AG04449 (cell line): ENCODE results near the gene PNPT1.
"Not testable (repeated sequence)": the region's sequence is repeated elsewhere in the genome, so short reads cannot be mapped to it uniquely, and the experiment has no call there.

Experiments
- CTCF ChIA-PET: fragments of 350-600 bp; formaldehyde crosslinking; extraction: SDS; loops from one replicate; lab custom pipeline; 2021; ENCODE audit warnings: antibody characterized with exemption; lab: Yijun Ruan, JAX
- POLR2A ChIA-PET: fragments of 400-600, 350-600 bp; formaldehyde crosslinking; extraction: SDS; loops from one replicate; lab custom pipeline; 2020; ENCODE audit warnings: antibody characterized with exemption, inconsistent platforms; lab: Yijun Ruan, JAX
- DNase-seq: peaks from one replicate; pipeline ENCODE4 v3.0.0-alpha.2; 2010; ENCODE audit warnings: low read depth, low spot score
- H3K4me3 ChIP-seq: 2 replicates; pipeline ENCODE4 v1.5.1; 2011; ENCODE audit warnings: low read depth, mild to moderate bottlenecking, control low read depth, low read length
- TF ChIP-seq, protein P1 (sequence below): IDR thresholded peaks from one replicate; pipeline ENCODE4 v1.5.1; 2011; ENCODE audit warnings: mild to moderate bottlenecking, moderate library complexity, low read length, control low read depth, inconsistent platforms; ENCODE audit not compliant: insufficient read depth; ENCODE audit errors: missing control alignments

Gene PNPT1

GRCh38 chr2:55712477-55713060 is 18.9 kb upstream of the PNPT1 start:
- no peak for DNase-seq
- ChIA-PET CTCF (interaction anchor here (1.0 to 1.5 kb wide), 3 partner anchors 55 to 402 kb away, joined by 3 to 6 read pairs (median 4); no protein-coding TSS in a partner anchor), POLR2A (no interaction called here)
- TF ChIP-seq, protein P1, sequence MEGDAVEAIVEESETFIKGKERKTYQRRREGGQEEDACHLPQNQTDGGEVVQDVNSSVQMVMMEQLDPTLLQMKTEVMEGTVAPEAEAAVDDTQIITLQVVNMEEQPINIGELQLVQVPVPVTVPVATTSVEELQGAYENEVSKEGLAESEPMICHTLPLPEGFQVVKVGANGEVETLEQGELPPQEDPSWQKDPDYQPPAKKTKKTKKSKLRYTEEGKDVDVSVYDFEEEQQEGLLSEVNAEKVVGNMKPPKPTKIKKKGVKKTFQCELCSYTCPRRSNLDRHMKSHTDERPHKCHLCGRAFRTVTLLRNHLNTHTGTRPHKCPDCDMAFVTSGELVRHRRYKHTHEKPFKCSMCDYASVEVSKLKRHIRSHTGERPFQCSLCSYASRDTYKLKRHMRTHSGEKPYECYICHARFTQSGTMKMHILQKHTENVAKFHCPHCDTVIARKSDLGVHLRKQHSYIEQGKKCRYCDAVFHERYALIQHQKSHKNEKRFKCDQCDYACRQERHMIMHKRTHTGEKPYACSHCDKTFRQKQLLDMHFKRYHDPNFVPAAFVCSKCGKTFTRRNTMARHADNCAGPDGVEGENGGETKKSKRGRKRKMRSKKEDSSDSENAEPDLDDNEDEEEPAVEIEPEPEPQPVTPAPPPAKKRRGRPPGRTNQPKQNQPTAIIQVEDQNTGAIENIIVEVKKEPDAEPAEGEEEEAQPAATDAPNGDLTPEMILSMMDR, result no peak
- H3K4me3 ChIP-seq, result no peak overlapping the region

DNA sequence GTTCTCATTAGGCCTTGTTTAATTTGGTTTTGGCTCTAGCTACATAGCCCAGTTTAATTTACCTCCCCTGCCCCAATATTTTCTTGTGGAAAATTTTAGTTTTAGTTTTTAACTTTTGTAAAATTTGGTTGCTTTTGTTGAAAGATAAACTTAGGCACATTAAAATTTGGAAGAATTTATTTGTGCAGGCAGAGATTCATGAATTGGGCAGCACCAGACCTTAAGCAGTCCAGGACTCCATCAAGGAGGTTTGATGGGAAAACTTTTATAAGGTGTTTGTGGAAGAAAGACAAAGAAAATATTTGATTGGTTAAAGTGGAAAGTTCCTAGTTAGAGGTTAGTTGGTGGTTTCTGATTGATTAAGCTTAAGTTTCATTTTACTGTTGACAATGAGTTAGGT is 16.4 kb upstream of the PNPT1 start:
- H3K4me3 ChIP-seq, result no peak overlapping the region
- POLR2A ChIA-PET, result interaction anchor here (0.5 kb wide), 1 partner anchor 14 kb away, joined by 3 read pairs; no protein-coding TSS in a partner anchor
- CTCF ChIA-PET, result interaction anchor here (0.7 to 2.4 kb wide), 2 partner anchors 8 to 423 kb away, joined by 4 to 13 read pairs; no protein-coding TSS in a partner anchor
- DNase-seq, result no peak
- TF ChIP-seq, protein P1, result no peak

DNA sequence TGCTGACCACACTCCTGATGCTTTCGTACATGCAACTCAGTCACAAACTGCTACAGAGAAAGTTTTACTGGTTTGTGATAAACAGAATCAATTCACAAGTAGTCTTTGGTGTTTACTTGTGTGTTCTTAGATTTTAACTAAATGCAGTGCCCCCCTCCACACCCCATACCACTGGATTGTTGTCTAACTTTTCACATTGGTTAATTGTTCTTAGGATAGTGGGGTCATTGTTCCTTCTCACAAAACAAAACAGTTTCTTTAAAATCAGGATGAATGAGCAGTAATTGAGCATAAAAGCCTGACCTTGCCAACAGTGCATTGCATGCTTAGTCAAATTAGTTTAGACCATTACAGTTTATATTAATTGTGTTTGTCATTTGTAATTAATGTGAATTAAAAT is 14.1 kb upstream of the PNPT1 start:
- CTCF ChIA-PET, result interaction anchor here (1.3 to 2.4 kb wide), 2 partner anchors 10 to 304 kb away, joined by 3 to 13 read pairs; no protein-coding TSS in a partner anchor
- DNase-seq, result no peak
- H3K4me3 ChIP-seq, result no peak overlapping the region

GRCh38 chr2:55706258-55706657 is 12.6 kb upstream of the PNPT1 start:
- CTCF ChIA-PET, POLR2A ChIA-PET, H3K4me3 ChIP-seq, DNase-seq: not testable (repeated sequence)

More for the DNA sequence above, 14.1 kb upstream of the PNPT1 start:
- TF ChIP-seq, protein P1, result no peak
- POLR2A ChIA-PET, result no interaction called here

- TF ChIP-seq, protein P1, result no peak
- POLR2A ChIA-PET, result no interaction called here
- CTCF ChIA-PET, result interaction anchor here (1.0 to 1.2 kb wide), 2 partner anchors 13 to 19 kb away, joined by 3 to 6 read pairs; no protein-coding TSS in a partner anchor
- DNase-seq, result no peak
- H3K4me3 ChIP-seq, result no peak overlapping the region
Measured at GRCh38 chr2:55705027-55705653, 11.5 kb upstream of the PNPT1 start.

DNA sequence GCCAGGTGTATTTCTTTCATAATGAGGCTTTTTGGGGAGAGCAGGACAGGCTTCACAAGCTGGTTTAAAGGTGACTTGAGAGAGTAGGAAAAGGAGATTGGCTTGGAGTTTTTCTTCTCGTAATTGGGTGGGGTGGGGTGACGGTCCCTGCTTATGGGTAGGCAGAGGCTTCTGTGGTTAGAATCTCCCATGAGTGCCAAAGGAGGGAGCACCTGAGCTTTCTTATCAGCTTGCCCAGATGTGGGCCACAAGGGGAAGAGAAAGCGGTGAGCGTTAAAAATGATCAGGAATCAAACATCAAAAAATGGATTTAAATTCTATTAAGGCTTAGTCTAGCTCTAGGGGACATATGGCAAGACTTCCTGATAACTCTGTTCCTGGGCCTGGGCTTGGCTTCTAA is 9.7 kb upstream of the PNPT1 start:
- CTCF ChIA-PET, result interaction anchor here (3.1 kb wide), 1 partner anchor 15 kb away, joined by 12 read pairs; no protein-coding TSS in a partner anchor
- no peak overlapping the region for H3K4me3 ChIP-seq
- TF ChIP-seq, protein P1, result no peak
- POLR2A ChIA-PET, result no interaction called here
- DNase-seq, result no peak

GRCh38 chr2:55692740-55693139 is 904 bp downstream of the PNPT1 start:
- H3K4me3 ChIP-seq, result peak overlapping the region; percentile 100
- DNase-seq, CTCF ChIA-PET, POLR2A ChIA-PET: not testable (repeated sequence)
